Activated CD8-positive, alpha-beta memory T cell treated with anti-CD3 and anti-CD28 coated beads, Interleukin-2, amount 50 U/mL, for 24 hours (primary cell): ENCODE data around the gene ONECUT1.

Experiments
- DNase-seq: peaks from one replicate; pipeline ENCODE4 v3.0.0-alpha.2; 2020; ENCODE audit errors: extremely low read depth

The ONECUT1 gene

GRCh38 chr15:52783191-52783829 is 6.8 kb downstream of the ONECUT1 start:
- DNase-seq: no peak

- DNase-seq: no peak
Observed at GRCh38 chr15:52782514-52782913, 7.6 kb downstream of the ONECUT1 start.

GRCh38 chr15:52780172-52780980 is 9.8 kb downstream of the ONECUT1 start:
- peak; percentile 19 for DNase-seq

GRCh38 chr15:52778457-52778856 is 11.7 kb downstream of the ONECUT1 start:
- no peak for DNase-seq

- DNase-seq: no peak
Observed at GRCh38 chr15:52772766-52773165, 17.4 kb downstream of the ONECUT1 start.

GRCh38 chr15:52765785-52766184 is 24.4 kb downstream of the ONECUT1 start:
- no peak for DNase-seq

GRCh38 chr15:52764731-52765130 is 25.4 kb downstream of the ONECUT1 start:
- DNase-seq: no peak

GRCh38 chr15:52762621-52763020 is 27.5 kb downstream of the ONECUT1 start:
- DNase-seq: no peak

- no peak for DNase-seq
Observed at GRCh38 chr15:52760562-52760961, 29.6 kb downstream of the ONECUT1 start.

GRCh38 chr15:52759969-52760368 is 30.2 kb downstream of the ONECUT1 start:
- DNase-seq: no peak

- no peak for DNase-seq
Observed at GRCh38 chr15:52757496-52757895, 32.6 kb downstream of the ONECUT1 start.

- no peak for DNase-seq
Observed at GRCh38 chr15:52751522-52751921, 38.6 kb downstream of the ONECUT1 start.

- no peak for DNase-seq
Observed at GRCh38 chr15:52749258-52749657, 40.9 kb downstream of the ONECUT1 start.

- DNase-seq: no peak
Observed at GRCh38 chr15:52746162-52746757, 43.9 kb downstream of the ONECUT1 start.

- no peak for DNase-seq
Observed at GRCh38 chr15:52745326-52746161, 44.6 kb downstream of the ONECUT1 start.

GRCh38 chr15:52738311-52738710 is 51.8 kb downstream of the ONECUT1 start:
- DNase-seq: no peak

GRCh38 chr15:52737720-52738119 is 52.4 kb downstream of the ONECUT1 start:
- no peak for DNase-seq

- DNase-seq: peak; percentile 33
Observed at GRCh38 chr15:52735231-52736089, 54.7 kb downstream of the ONECUT1 start.

GRCh38 chr15:52734329-52734728 is 55.8 kb downstream of the ONECUT1 start:
- no peak for DNase-seq

GRCh38 chr15:52733696-52734255 is 56.4 kb downstream of the ONECUT1 start:
- DNase-seq: no peak

GRCh38 chr15:52733088-52733487 is 57.0 kb downstream of the ONECUT1 start:
- no peak for DNase-seq
